IMR-90 (cell line): ENCODE results near the gene SHCBP1L. TPM values are rescaled to one million over a fixed set of nuclear protein-coding genes. Genes with fewer than 3 reads are reported as not detected.

Experiments
- ATAC-seq: fragments of 200-7000 bp; cut with Tn5 transposase; 2 replicates; pipeline ENCODE4 v1.9.1; 2020; ENCODE audit warnings: low read depth, mild to moderate bottlenecking, moderate library complexity
- BruUV-seq: library from RNA; stranded (reverse); fragments of 400-500 nt; replicated peaks from 2 replicates; lab custom pipeline; 2021; lab: Mats Ljungman, UMichigan
- CTCF ChIA-PET: fragments of 300-600 bp; formaldehyde crosslinking; extraction: SDS; loops from one replicate; lab custom pipeline; 2021; ENCODE audit warnings: antibody characterized with exemption; lab: Yijun Ruan, JAX
- POLR2A ChIA-PET: fragments of 300-600 bp; sonication (Branson Sonifier 250); formaldehyde crosslinking; loops from one replicate; lab custom pipeline; 2022; ENCODE audit warnings: antibody characterized with exemption; ENCODE audit not compliant: unreplicated experiment; lab: Charles Lee
- DNase-seq: peaks from one replicate; pipeline ENCODE4 v3.0.0; 2013
- H2AFZ ChIP-seq: replicated peaks from 2 replicates; pipeline ENCODE3; 2013; ENCODE audit warnings: low read length, mild to moderate bottlenecking; ENCODE audit not compliant: poor library complexity
- H2AK5ac ChIP-seq: 2 replicates; pipeline ENCODE4 v1.6.1; 2013; ENCODE audit warnings: low read depth, low read length, inconsistent platforms
- H2AK9ac ChIP-seq: replicated peaks from 2 replicates; pipeline ENCODE3; 2013; ENCODE audit warnings: mild to moderate bottlenecking, low read depth, low read length, moderate library complexity; ENCODE audit not compliant: poor library complexity
- H2BK120ac ChIP-seq: 2 replicates; pipeline ENCODE4 v1.6.1; 2013; ENCODE audit warnings: low read depth, low read length, inconsistent platforms
- H2BK15ac ChIP-seq: 3 replicates; pipeline ENCODE4 v1.6.1; 2013; ENCODE audit warnings: low read depth, low read length, inconsistent platforms
- H2BK20ac ChIP-seq: 2 replicates; pipeline ENCODE4 v1.6.1; 2013; ENCODE audit warnings: low read depth, mild to moderate bottlenecking, inconsistent platforms, low read length, moderate library complexity
- H2BK5ac ChIP-seq: 2 replicates; pipeline ENCODE4 v1.6.1; 2013; ENCODE audit warnings: mild to moderate bottlenecking, low read depth, low read length, inconsistent platforms; ENCODE audit not compliant: poor library complexity, severe bottlenecking
- H3K14ac ChIP-seq: replicated peaks from 2 replicates; pipeline ENCODE4 v1.6.1; 2013; ENCODE audit warnings: low read depth, low read length, inconsistent platforms
- H3K18ac ChIP-seq: 2 replicates; pipeline ENCODE4 v1.6.1; 2013; ENCODE audit warnings: low read depth, low read length, control low read depth
- H3K23ac ChIP-seq: 2 replicates; pipeline ENCODE4 v1.6.1; 2013; ENCODE audit warnings: low read depth, low read length, inconsistent platforms
- H3K27ac ChIP-seq: 2 replicates; pipeline ENCODE4 v1.5.1; 2013; ENCODE audit warnings: mild to moderate bottlenecking, control low read depth, low read length; ENCODE audit not compliant: insufficient read depth
- H3K27me3 ChIP-seq: 2 replicates; pipeline ENCODE4 v1.6.1; 2013; ENCODE audit warnings: low read length; ENCODE audit not compliant: control insufficient read depth, insufficient read depth
- H3K36me3 ChIP-seq: 2 replicates; pipeline ENCODE4 v1.6.1; 2013; ENCODE audit warnings: low read length, mixed read lengths; ENCODE audit not compliant: control insufficient read depth, insufficient read depth
- H3K4ac ChIP-seq: 2 replicates; pipeline ENCODE4 v1.6.1; 2013; ENCODE audit warnings: low read depth, low read length, inconsistent platforms
- H3K4me1 ChIP-seq: 2 replicates; pipeline ENCODE4 v1.6.1; 2013; ENCODE audit warnings: low read length, mixed read lengths; ENCODE audit not compliant: control insufficient read depth, insufficient read depth
- H3K4me2 ChIP-seq: 2 replicates; pipeline ENCODE4 v1.6.1; 2013; ENCODE audit warnings: low read depth, mild to moderate bottlenecking, control low read depth, low read length, moderate library complexity
- H3K4me3 ChIP-seq: 2 replicates; pipeline ENCODE4 v1.5.1; 2013; ENCODE audit warnings: low read depth, mild to moderate bottlenecking, control low read depth, low read length, moderate library complexity; ENCODE audit not compliant: insufficient read depth
- H3K56ac ChIP-seq: 2 replicates; pipeline ENCODE4 v1.6.1; 2013; ENCODE audit warnings: low read length, inconsistent platforms; ENCODE audit not compliant: insufficient read depth; ENCODE audit errors: extremely low read depth
- H3K79me1 ChIP-seq, 2 experiments: 2 replicates each; pipeline ENCODE4 v1.6.1; 2013; ENCODE audit warnings: low read length in 2 of 2, inconsistent platforms in 1 of 2, low read depth in 1 of 2
- H3K9ac ChIP-seq: 2 replicates; pipeline ENCODE4 v1.6.1; 2013; ENCODE audit warnings: low read depth, low read length, control low read depth
- H3K9me1 ChIP-seq: 2 replicates; pipeline ENCODE4 v1.6.1; 2013; ENCODE audit warnings: low read length, inconsistent platforms; ENCODE audit not compliant: insufficient read depth
- H3K9me3 ChIP-seq: 2 replicates; pipeline ENCODE4 v1.6.1; 2013; ENCODE audit warnings: low read length; ENCODE audit not compliant: control insufficient read depth, insufficient read depth
- H4K20me1 ChIP-seq: 2 replicates; pipeline ENCODE4 v1.6.1; 2013; ENCODE audit warnings: low read length, inconsistent platforms; ENCODE audit not compliant: insufficient read depth
- H4K5ac ChIP-seq: 2 replicates; pipeline ENCODE4 v1.6.1; 2013; ENCODE audit warnings: mild to moderate bottlenecking, low read depth, low read length, control low read depth
- H4K8ac ChIP-seq, 2 experiments: 2 replicates each; pipeline ENCODE4 v1.6.1; 2013; ENCODE audit warnings: low read depth in 2 of 2, low read length in 2 of 2, control low read depth in 1 of 2, inconsistent platforms in 1 of 2
- H4K91ac ChIP-seq: 2 replicates; pipeline ENCODE4 v1.6.1; 2013; ENCODE audit warnings: low read depth, low read length, inconsistent platforms; ENCODE audit not compliant: insufficient read depth
- CHD1 ChIP-seq: IDR thresholded peaks from 2 replicates; pipeline ENCODE4 v1.6.1; 2012; ENCODE audit warnings: low read depth, low read length, improper control_type of control experiment
- FOS ChIP-seq: fragments of 150-350 bp; IDR thresholded peaks from 2 replicates; pipeline ENCODE4 v1.6.1; 2016; ENCODE audit warnings: low read depth, low read length
- MAFK ChIP-seq: IDR thresholded peaks from 2 replicates; pipeline ENCODE4 v1.6.1; 2012; ENCODE audit warnings: low read depth, low read length, improper control_type of control experiment
- MAZ ChIP-seq: IDR thresholded peaks from 2 replicates; pipeline ENCODE4 v1.6.1; 2012; ENCODE audit warnings: low read depth, mild to moderate bottlenecking, low read length, improper control_type of control experiment, moderate library complexity, borderline replicate concordance
- MXI1 ChIP-seq: IDR thresholded peaks from 2 replicates; pipeline ENCODE4 v1.6.1; 2012; ENCODE audit warnings: low read depth, mild to moderate bottlenecking, low read length, moderate library complexity, borderline replicate concordance
- NFE2L2 ChIP-seq: fragments of 150-350 bp; IDR thresholded peaks from 2 replicates; pipeline ENCODE4 v1.6.1; 2016; ENCODE audit warnings: low read depth, mild to moderate bottlenecking, low read length
- RAD21 ChIP-seq: IDR thresholded peaks from 2 replicates; pipeline ENCODE4 v1.6.1; 2012; ENCODE audit warnings: low read length, improper control_type of control experiment
- RCOR1 ChIP-seq: IDR thresholded peaks from 2 replicates; pipeline ENCODE4 v1.6.1; 2012; ENCODE audit warnings: mild to moderate bottlenecking, low read length, improper control_type of control experiment; ENCODE audit not compliant: insufficient replicate concordance
- RFX5 ChIP-seq: IDR thresholded peaks from 2 replicates; pipeline ENCODE4 v1.8.0; 2012; ENCODE audit warnings: low read depth, mild to moderate bottlenecking, low read length, moderate library complexity
- SMC3 ChIP-seq: fragments of 150-350 bp; IDR thresholded peaks from 2 replicates; pipeline ENCODE4 v1.6.1; 2016; ENCODE audit warnings: low read depth, mild to moderate bottlenecking, antibody characterized with exemption, low read length, moderate library complexity
- WGBS, 2 experiments: methylation state at CpG; one replicate each; pipeline versions ENCODE4 v1.1.5 to v1.1.7; 2013; ENCODE audit warnings: missing lambda C conversion rate in 2 of 2; ENCODE audit not compliant: insufficient read length in 1 of 2; ENCODE audit errors: extremely low coverage in 2 of 2; 5-methylcytosine and 5-hydroxymethylcytosine counted together
- dilution Hi-C: fragments of 300-500 bp; cut with HindIII; formaldehyde crosslinking; loops from one replicate; pipeline ENCODE4 v1.14.3; 2018; ENCODE audit warnings: low sequenced_read_pairs; ENCODE audit not compliant: unreplicated experiment
- in situ Hi-C: fragments of 300-500 bp; cut with MboI; formaldehyde crosslinking; loops from 3 replicates; pipeline ENCODE4 v1.14.3; 2019; ENCODE audit warnings: low sequenced_read_pairs, inconsistent platforms, mixed read lengths
- intact Hi-C: fragments of 100-400 bp; cut with micrococcal nuclease; formaldehyde crosslinking; loops from 2 replicates; pipeline ENCODE4 v1.10.0; 2022
- polyA plus RNA-seq, 3 experiments: library from polyadenylated mRNA; depleted of rRNA; stranded (reverse); fragments of >200 nt; gene quantifications; 2 replicates each; pipeline ENCODE4 v1.2.3, GENCODE V29; 2012; ENCODE audit warnings: low replicate concordance in 1 of 3
- total RNA-seq: library from RNA; depleted of rRNA; stranded (reverse); fragments of >200 nt; gene quantifications from 2 replicates; pipeline ENCODE4 v1.2.3, GENCODE V29; 2012
- TF ChIP-seq, protein P1 (sequence below): conservative IDR thresholded peaks from 2 replicates; pipeline ENCODE4 v1.5.1; 2012; ENCODE audit warnings: mild to moderate bottlenecking, low read depth, low read length, improper control_type of control experiment

The SHCBP1L gene
- total and polyA plus RNA-seq, 2 of the 4 experiments (the other 2 are of a cell fraction), result not detected

DNA sequence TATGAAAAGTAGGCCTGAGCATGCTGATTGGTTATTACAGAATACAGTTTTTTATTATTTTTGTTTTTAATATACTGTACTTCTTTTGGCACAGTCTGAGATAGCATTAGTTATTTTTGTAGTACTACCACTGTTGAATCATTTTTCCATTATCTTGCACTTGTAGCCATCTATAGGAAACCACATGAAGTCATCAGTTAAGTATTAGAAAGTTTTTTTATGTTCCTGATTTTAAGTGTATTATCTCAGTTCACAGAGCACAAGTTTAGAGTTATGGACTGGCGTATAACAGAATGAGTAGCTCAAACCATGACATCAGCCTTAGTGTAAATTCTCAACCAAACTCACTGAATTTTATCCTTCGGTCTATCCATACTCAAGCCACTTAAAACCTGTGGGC is 91.0 kb downstream of the SHCBP1L start:
- ATAC-seq (peak; percentile 60), DNase-seq (peak; percentile 88)
- in situ Hi-C loops, result no loop called here
- no peak overlapping the region for H4K8ac ChIP-seq
- H2AFZ ChIP-seq, result no peak overlapping the region
- no peak overlapping the region for H3K4ac ChIP-seq
- H2BK120ac ChIP-seq, result no peak overlapping the region
- H3K23ac ChIP-seq, result no peak overlapping the region
- dilution Hi-C loops, result no loop called here
- H3K36me3 ChIP-seq, result peaks cover 54% of the 10 kb centered on the region
- peaks cover 4% of the 10 kb centered on the region; the same call in 1 of the 2 replicates for H3K4me1 ChIP-seq
- H3K4me3 ChIP-seq, result no peak overlapping the region
- no CpG with 5 or more reads among the region's 2 CpGs for WGBS, 2 experiments
- ChIA-PET POLR2A (no interaction called here), CTCF (no interaction called here)
- H3K27ac ChIP-seq, result no peak overlapping the region
- no peaks in the 10 kb centered on the region for H3K9me3 ChIP-seq
- no peaks in the 10 kb centered on the region for H3K9me1 ChIP-seq
- no peak overlapping the region for H3K56ac ChIP-seq
- H4K91ac ChIP-seq, result no peak overlapping the region
- no peak overlapping the region for H2AK9ac ChIP-seq
- no peak overlapping the region for H3K9ac ChIP-seq
- no peak overlapping the region for H3K14ac ChIP-seq
- no peak overlapping the region for H2AK5ac ChIP-seq
- no peak overlapping the region for H2BK20ac ChIP-seq
- peaks cover 14% of the 10 kb centered on the region; the same call in 1 of the 2 replicates for H4K20me1 ChIP-seq
- H4K5ac ChIP-seq, result no peak overlapping the region
- TF ChIP-seq RFX5, result no peak
- no peak for TF ChIP-seq NFE2L2
- no peak for TF ChIP-seq MAFK
- TF ChIP-seq SMC3, result no peak
- TF ChIP-seq MXI1, result no peak
- TF ChIP-seq FOS, result no peak
- TF ChIP-seq, protein P1, sequence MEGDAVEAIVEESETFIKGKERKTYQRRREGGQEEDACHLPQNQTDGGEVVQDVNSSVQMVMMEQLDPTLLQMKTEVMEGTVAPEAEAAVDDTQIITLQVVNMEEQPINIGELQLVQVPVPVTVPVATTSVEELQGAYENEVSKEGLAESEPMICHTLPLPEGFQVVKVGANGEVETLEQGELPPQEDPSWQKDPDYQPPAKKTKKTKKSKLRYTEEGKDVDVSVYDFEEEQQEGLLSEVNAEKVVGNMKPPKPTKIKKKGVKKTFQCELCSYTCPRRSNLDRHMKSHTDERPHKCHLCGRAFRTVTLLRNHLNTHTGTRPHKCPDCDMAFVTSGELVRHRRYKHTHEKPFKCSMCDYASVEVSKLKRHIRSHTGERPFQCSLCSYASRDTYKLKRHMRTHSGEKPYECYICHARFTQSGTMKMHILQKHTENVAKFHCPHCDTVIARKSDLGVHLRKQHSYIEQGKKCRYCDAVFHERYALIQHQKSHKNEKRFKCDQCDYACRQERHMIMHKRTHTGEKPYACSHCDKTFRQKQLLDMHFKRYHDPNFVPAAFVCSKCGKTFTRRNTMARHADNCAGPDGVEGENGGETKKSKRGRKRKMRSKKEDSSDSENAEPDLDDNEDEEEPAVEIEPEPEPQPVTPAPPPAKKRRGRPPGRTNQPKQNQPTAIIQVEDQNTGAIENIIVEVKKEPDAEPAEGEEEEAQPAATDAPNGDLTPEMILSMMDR, result no peak
- no peak for TF ChIP-seq CHD1
- TF ChIP-seq MAZ, result no peak
- no peak for TF ChIP-seq RAD21
- TF ChIP-seq RCOR1, result no peak
- peaks cover 24 to 29% of the 10 kb centered on the region in 2 experiments for H3K79me1 ChIP-seq
- H3K4me2 ChIP-seq, result no peak overlapping the region
- no peaks in the 10 kb centered on the region for H3K27me3 ChIP-seq
- H2BK15ac ChIP-seq, result no peak overlapping the region
- H2BK5ac ChIP-seq, result no peak overlapping the region
- no TSS peak for BruUV-seq
- H3K18ac ChIP-seq, result no peak overlapping the region
- intact Hi-C loops, result loop anchor here (5.0 kb wide), 1 partner anchor 255 kb away; no protein-coding TSS in a partner anchor
